ENCODE measurements around the gene MCM10.

The MCM10 gene

DNA sequence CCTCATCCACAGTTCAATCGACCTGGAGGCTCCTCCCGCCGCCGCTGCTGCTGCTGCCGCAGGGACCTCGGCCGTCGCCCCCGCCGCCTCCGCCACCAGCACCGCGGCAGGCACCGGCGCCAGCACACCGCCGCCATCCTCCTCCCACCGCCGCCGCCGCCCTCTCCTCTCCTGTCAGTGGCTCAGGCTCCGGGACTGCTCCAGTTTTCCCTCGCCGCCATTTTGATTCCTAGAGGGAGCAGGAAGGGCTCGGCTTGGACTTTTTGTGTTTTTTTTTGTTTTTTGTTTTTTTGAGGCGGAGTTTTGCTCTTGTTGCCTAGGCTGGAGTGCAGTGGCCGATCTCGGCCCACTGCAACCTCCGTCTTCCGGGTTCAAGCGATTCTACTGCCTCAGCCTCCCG is 3.0 kb upstream of the MCM10 start:
- H3K36me3 ChIP-seq (ENCODE audit: insufficient read depth, low read length) = no peaks in the 10 kb centered on the region
- H3K9me3 ChIP-seq (ENCODE audit: low read depth, low read length) = no peaks in the 10 kb centered on the region
- no peak overlapping the region for H3K9ac ChIP-seq (ENCODE audit: insufficient read length)
- DNase-seq (ENCODE audit: low read depth, low spot score) = no peak
- H3K27ac ChIP-seq = no peak overlapping the region
- TF ChIP-seq POLR2AphosphoS5 (IDR thresholded peaks at IDR 0.05; ENCODE audit: borderline replicate concordance, low read depth, low read length) = no peak
- TF ChIP-seq FOXP2 (optimal IDR thresholded peaks at IDR 0.05; ENCODE audit: control extremely low read depth, extremely low read length, insufficient read depth) = no peak
- no peak for TF ChIP-seq EZH2 (IDR thresholded peaks at IDR 0.05)
- no peak overlapping the region for H3K4me3 ChIP-seq

DNA sequence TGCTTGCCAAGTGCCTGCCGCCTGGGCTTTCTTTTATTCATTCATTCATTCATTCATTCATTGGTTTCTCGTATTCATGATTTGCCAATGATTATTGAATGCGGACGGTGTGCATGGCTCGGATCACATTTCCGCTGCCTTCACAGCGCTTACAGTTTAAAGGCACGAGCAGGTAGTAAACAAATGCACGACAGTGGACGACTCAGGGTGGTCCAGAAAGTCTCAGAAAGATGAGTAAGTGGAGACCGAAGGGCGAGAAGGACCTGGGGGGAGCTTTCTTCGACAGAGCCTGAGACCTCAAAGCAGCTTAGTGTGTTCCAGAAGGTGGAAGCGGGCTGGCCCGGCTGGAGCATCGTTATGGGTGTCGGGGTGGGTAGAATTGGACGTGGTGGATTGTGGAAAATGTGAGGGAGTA is 506 bp downstream of the MCM10 start:
- no peaks in the 10 kb centered on the region for H3K9me3 ChIP-seq (ENCODE audit: low read depth, low read length)
- DNase-seq (ENCODE audit: low read depth, low spot score) = no peak
- no peak for TF ChIP-seq EZH2 (IDR thresholded peaks at IDR 0.05)
- TF ChIP-seq FOXP2 (optimal IDR thresholded peaks at IDR 0.05; ENCODE audit: control extremely low read depth, extremely low read length, insufficient read depth) = no peak
- no peak for TF ChIP-seq POLR2AphosphoS5 (IDR thresholded peaks at IDR 0.05; ENCODE audit: borderline replicate concordance, low read depth, low read length)

DNA sequence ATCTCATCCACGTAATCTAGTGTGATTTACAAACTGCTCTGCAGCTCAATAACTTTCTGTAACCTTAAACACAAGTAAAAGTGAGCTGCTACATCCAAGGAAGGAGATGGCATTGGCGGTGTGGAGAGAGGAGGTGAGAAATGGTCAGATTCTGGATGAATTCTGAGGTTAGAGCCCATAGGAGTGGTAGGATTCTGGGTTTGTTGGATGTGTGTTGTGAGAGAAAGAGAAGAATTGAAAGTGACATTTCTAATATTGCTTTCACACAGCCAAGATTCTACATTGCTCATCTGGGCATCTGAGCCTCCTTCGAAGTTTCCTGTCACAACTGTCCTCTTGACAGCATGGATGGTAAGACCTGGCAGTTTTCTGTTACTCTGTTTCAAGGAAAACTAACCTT is 2.5 kb downstream of the MCM10 start:
- Histone ChIP-seq H3K9me3 (ENCODE audit: low read depth, low read length) (no peaks in the 10 kb centered on the region), H3K36me3 (ENCODE audit: insufficient read depth, low read length) (peaks cover 4% of the 10 kb centered on the region; the same call in 1 of the 2 replicates), H3K27ac (no peak overlapping the region), H3K9ac (ENCODE audit: insufficient read length) (no peak overlapping the region), H3K4me3 (no peak overlapping the region)
- TF ChIP-seq POLR2AphosphoS5 (IDR thresholded peaks at IDR 0.05; ENCODE audit: borderline replicate concordance, low read depth, low read length) (no peak), FOXP2 (optimal IDR thresholded peaks at IDR 0.05; ENCODE audit: control extremely low read depth, extremely low read length, insufficient read depth) (no peak), EZH2 (IDR thresholded peaks at IDR 0.05) (no peak)
- DNase-seq (ENCODE audit: low read depth, low spot score) = no peak

More for the DNA sequence above, 506 bp downstream of the MCM10 start:
- H3K27ac ChIP-seq = no peak overlapping the region
- peaks cover 4% of the 10 kb centered on the region; the same call in 1 of the 2 replicates for H3K36me3 ChIP-seq (ENCODE audit: insufficient read depth, low read length)
- H3K4me3 ChIP-seq = peak overlapping the region; percentile 84
- peak overlapping the region; percentile 80 for H3K9ac ChIP-seq (ENCODE audit: insufficient read length)

DNA sequence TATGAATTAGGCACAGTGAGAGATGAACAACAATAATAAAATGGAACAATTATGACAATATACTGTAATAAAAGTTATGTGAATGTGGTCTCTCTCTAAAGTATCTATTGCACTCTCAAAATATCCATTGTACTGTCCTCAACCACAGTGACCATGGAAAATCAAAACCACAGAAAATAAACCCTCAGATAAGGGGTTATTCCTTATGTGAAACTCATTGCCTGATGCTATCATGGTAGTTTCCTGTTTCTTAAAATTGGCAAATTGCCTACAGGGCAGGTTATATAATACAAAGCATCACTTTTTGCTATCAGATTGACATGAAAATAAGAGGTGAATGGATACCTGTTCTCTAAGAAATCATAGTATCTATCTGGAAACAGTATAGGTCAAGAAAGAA is 3.8 kb downstream of the MCM10 start:
- Histone ChIP-seq H3K36me3 (ENCODE audit: insufficient read depth, low read length) (peaks cover 4% of the 10 kb centered on the region; the same call in 1 of the 2 replicates), H3K27ac (no peak overlapping the region), H3K4me3 (no peak overlapping the region), H3K9ac (ENCODE audit: insufficient read length) (no peak overlapping the region), H3K9me3 (ENCODE audit: low read depth, low read length) (no peaks in the 10 kb centered on the region)
- DNase-seq (ENCODE audit: low read depth, low spot score) = no peak
- TF ChIP-seq EZH2 (IDR thresholded peaks at IDR 0.05) (no peak), FOXP2 (optimal IDR thresholded peaks at IDR 0.05; ENCODE audit: control extremely low read depth, extremely low read length, insufficient read depth) (no peak), POLR2AphosphoS5 (IDR thresholded peaks at IDR 0.05; ENCODE audit: borderline replicate concordance, low read depth, low read length) (no peak)

DNA sequence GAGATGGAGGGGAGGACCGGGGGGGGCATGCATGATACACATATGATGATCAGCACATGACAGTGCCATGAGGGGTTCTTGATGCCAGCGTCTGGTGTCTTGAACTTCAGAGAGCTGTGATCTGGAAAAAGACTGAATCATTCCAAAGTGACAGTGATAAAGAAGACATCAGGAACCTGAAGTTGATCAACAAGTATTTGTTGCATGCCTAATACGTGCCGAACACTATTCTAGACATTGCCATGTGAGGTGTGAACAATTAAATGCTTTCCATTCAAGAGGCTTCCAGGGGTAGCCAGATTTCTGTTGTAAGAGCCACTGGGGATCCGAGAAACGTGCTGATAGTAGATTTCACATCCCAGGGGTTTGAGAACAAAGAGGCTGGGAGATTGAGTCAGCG is 6.2 kb downstream of the MCM10 start:
- H3K36me3 ChIP-seq (ENCODE audit: insufficient read depth, low read length) = peaks cover 9% of the 10 kb centered on the region; the same call in 1 of the 2 replicates
- no peaks in the 10 kb centered on the region for H3K9me3 ChIP-seq (ENCODE audit: low read depth, low read length)
- TF ChIP-seq POLR2AphosphoS5 (IDR thresholded peaks at IDR 0.05; ENCODE audit: borderline replicate concordance, low read depth, low read length) (no peak), EZH2 (IDR thresholded peaks at IDR 0.05) (no peak), FOXP2 (optimal IDR thresholded peaks at IDR 0.05; ENCODE audit: control extremely low read depth, extremely low read length, insufficient read depth) (no peak)
- H3K4me3 ChIP-seq = no peak overlapping the region
- no peak for DNase-seq (ENCODE audit: low read depth, low spot score)
- H3K27ac ChIP-seq = no peak overlapping the region
- no peak overlapping the region for H3K9ac ChIP-seq (ENCODE audit: insufficient read length)

DNA sequence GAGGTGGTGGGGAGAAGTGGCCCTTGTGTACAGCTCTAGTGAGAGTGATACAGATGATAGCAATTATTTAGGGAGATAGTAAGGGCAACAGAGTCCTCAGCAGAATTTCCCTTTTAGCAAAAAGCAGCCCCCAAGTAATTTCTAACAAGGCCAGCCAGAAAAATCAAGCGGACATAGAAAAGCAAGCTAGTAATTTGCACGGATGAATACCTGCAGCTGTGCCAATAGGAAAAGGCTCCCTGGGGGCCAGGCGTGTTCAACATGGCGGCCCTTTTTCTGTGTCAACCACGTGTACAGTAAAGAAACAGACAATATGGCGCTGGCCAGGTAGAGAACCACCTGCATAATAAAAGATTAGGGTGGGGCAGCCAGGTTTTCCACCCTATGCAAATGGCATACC is 7.4 kb downstream of the MCM10 start:
- TF ChIP-seq POLR2AphosphoS5 (IDR thresholded peaks at IDR 0.05; ENCODE audit: borderline replicate concordance, low read depth, low read length) (no peak), FOXP2 (optimal IDR thresholded peaks at IDR 0.05; ENCODE audit: control extremely low read depth, extremely low read length, insufficient read depth) (no peak)
- H3K36me3 ChIP-seq (ENCODE audit: insufficient read depth, low read length) = peaks cover 19% of the 10 kb centered on the region; the same call in 1 of the 2 replicates
- no peak for DNase-seq (ENCODE audit: low read depth, low spot score)

DNA sequence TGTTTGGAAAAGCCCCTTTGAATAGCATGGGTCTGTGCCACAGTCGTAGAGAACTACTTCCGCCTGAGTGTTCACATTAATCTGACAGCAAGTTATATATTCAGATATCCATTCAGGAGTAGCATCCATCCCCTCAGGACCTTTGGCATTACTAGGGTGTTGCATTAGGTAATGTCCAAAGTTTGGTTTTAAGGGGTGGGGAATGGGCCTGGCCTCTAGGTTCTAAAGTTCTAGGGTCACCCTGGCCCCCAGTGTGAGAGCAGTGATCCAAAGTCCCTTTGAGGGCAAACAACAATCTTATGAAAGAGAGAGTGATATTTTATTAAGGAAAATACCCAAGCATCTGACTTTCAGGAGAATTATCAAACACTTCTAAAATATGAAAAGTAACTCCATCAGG is 12.3 kb downstream of the MCM10 start:
- Histone ChIP-seq H3K4me3 (no peak overlapping the region), H3K36me3 (ENCODE audit: insufficient read depth, low read length) (peaks cover 19% of the 10 kb centered on the region; the same call in 1 of the 2 replicates), H3K9me3 (ENCODE audit: low read depth, low read length) (no peaks in the 10 kb centered on the region), H3K9ac (ENCODE audit: insufficient read length) (no peak overlapping the region), H3K27ac (no peak overlapping the region)
- no peak for TF ChIP-seq FOXP2 (optimal IDR thresholded peaks at IDR 0.05; ENCODE audit: control extremely low read depth, extremely low read length, insufficient read depth)
- no peak for TF ChIP-seq EZH2 (IDR thresholded peaks at IDR 0.05)
- no peak for TF ChIP-seq POLR2AphosphoS5 (IDR thresholded peaks at IDR 0.05; ENCODE audit: borderline replicate concordance, low read depth, low read length)
- no peak for DNase-seq (ENCODE audit: low read depth, low spot score)

More for the DNA sequence above, 7.4 kb downstream of the MCM10 start:
- Histone ChIP-seq H3K9me3 (ENCODE audit: low read depth, low read length) (no peaks in the 10 kb centered on the region), H3K9ac (ENCODE audit: insufficient read length) (no peak overlapping the region), H3K4me3 (no peak overlapping the region), H3K27ac (no peak overlapping the region)

DNA sequence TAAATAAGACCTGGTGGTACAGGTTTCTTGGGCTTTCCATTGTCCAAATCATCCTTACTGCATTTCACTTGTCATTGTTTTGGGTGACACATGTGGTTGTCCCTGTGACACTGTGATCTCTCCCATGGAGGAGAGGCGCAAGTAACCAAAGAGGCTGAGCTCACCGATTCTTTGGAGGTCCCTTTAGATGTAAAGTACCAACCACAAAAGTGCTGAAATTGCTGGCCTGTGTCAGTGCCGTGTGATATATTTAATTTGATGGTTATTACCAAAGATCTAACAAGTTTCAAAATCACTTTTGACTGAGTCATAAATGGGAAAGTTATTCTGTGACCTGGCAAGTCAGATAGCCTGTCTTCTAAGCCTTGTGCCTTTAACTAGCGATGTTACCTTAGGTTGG is 19.4 kb downstream of the MCM10 start:
- Histone ChIP-seq H3K4me3 (no peak overlapping the region), H3K36me3 (ENCODE audit: insufficient read depth, low read length) (peaks cover 26% of the 10 kb centered on the region; the same call in 1 of the 2 replicates), H3K9ac (ENCODE audit: insufficient read length) (no peak overlapping the region), H3K9me3 (ENCODE audit: low read depth, low read length) (no peaks in the 10 kb centered on the region), H3K27ac (no peak overlapping the region)
- DNase-seq (ENCODE audit: low read depth, low spot score) = no peak
- TF ChIP-seq EZH2 (IDR thresholded peaks at IDR 0.05) (no peak), FOXP2 (optimal IDR thresholded peaks at IDR 0.05; ENCODE audit: control extremely low read depth, extremely low read length, insufficient read depth) (no peak), POLR2AphosphoS5 (IDR thresholded peaks at IDR 0.05; ENCODE audit: borderline replicate concordance, low read depth, low read length) (no peak)

DNA sequence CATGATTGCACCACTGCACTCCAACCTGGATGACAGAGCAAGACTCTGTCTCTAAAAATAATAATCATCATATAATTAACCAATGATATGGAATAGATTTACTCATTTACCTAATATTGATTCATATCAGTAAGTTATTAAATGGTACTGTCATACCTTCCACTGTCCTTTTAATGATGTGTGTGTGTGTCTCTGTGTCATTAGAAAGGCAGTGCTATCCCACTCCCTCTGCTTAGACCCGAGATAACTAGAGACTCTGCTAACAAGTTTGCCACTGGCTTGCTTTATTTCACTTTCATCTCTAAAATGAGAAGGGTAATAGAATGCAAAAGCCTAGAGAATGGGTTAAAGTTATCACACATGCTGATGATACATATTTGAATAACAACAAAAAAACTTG is 21.1 kb downstream of the MCM10 start:
- Histone ChIP-seq H3K36me3 (ENCODE audit: insufficient read depth, low read length) (peaks cover 42% of the 10 kb centered on the region), H3K4me3 (no peak overlapping the region), H3K9me3 (ENCODE audit: low read depth, low read length) (no peaks in the 10 kb centered on the region), H3K9ac (ENCODE audit: insufficient read length) (no peak overlapping the region), H3K27ac (no peak overlapping the region)
- TF ChIP-seq EZH2 (IDR thresholded peaks at IDR 0.05) (no peak), POLR2AphosphoS5 (IDR thresholded peaks at IDR 0.05; ENCODE audit: borderline replicate concordance, low read depth, low read length) (no peak), FOXP2 (optimal IDR thresholded peaks at IDR 0.05; ENCODE audit: control extremely low read depth, extremely low read length, insufficient read depth) (no peak)
- no peak for DNase-seq (ENCODE audit: low read depth, low spot score)
